HepG2 (cell line): ENCODE measurements around the gene SNAP23. TPM values are rescaled to one million over a fixed set of nuclear protein-coding genes. Genes with fewer than 3 reads are reported as not detected.

Source experiments
- ATAC-seq: fragments of 200-7000 bp; cut with Tn5 transposase; 3 replicates; pipeline ENCODE4 v1.9.1; 2020; ENCODE audit warnings: mild to moderate bottlenecking, moderate library complexity
- BruUV-seq: library from RNA; stranded (reverse); fragments of 400-500 nt; replicated peaks from 2 replicates; lab custom pipeline; 2021; lab: Mats Ljungman, UMichigan
- CTCF ChIA-PET: fragments of 300-600 bp; formaldehyde crosslinking; extraction: SDS; loops from one replicate; lab custom pipeline; 2021; ENCODE audit warnings: low total read pairs, inconsistent platforms, low intra/inter-chr PET ratio; lab: Yijun Ruan, JAX
- POLR2A ChIA-PET: fragments of 350-600 bp; sonication (Branson Sonifier 250); formaldehyde crosslinking; loops from one replicate; lab custom pipeline; 2020; ENCODE audit warnings: antibody characterized with exemption, inconsistent platforms; lab: Yijun Ruan, JAX
- DNase-seq: peaks from one replicate; pipeline ENCODE4 v3.0.0-alpha.2; 2015; ENCODE audit warnings: low spot score
- FAIRE-seq: peaks from 3 replicates; lab custom pipeline; 2011; peaks lifted over from hg19 to GRCh38; lab: Jason Lieb, UNC
- H2AFZ ChIP-seq: one replicate; pipeline ENCODE4 v1.6.1; 2011; ENCODE audit warnings: low read length, inconsistent platforms
- H3K27ac ChIP-seq: fragments of 300-600 bp; 3 replicates; pipeline ENCODE4 v1.8.0; 2011; ENCODE audit warnings: mixed run types, mild to moderate bottlenecking, mixed read lengths, low read length, inconsistent platforms; ENCODE audit not compliant: insufficient read depth; ENCODE audit errors: extremely low read length
- H3K27me3 ChIP-seq, 2 experiments: fragments of 200-600 bp in 1 of 2; 2 replicates in 1 of 2; 3 replicates in 1 of 2; pipeline versions ENCODE4 v1.6.0 to v1.8.0; 2011; ENCODE audit warnings: low read length in 2 of 2, mild to moderate bottlenecking in 2 of 2, moderate library complexity in 2 of 2, inconsistent platforms in 1 of 2; ENCODE audit not compliant: insufficient read depth in 2 of 2, control insufficient read depth in 1 of 2
- H3K36me3 ChIP-seq, 2 experiments: fragments of 200-600 bp in 1 of 2; replicated peaks in 1 of 2; 2 replicates in 1 of 2; 3 replicates in 1 of 2; pipeline versions ENCODE4 v1.5.1 to v1.8.0; 2011; ENCODE audit warnings: low read length in 2 of 2, inconsistent platforms in 1 of 2; ENCODE audit not compliant: insufficient read depth in 2 of 2, control insufficient read depth in 1 of 2
- H3K4me1 ChIP-seq: 2 replicates; pipeline ENCODE4 v1.5.1; 2012; ENCODE audit warnings: low read length, inconsistent platforms; ENCODE audit not compliant: insufficient read depth
- H3K4me2 ChIP-seq: 2 replicates; pipeline ENCODE4 v1.6.0; 2011; ENCODE audit warnings: low read depth, low read length, inconsistent platforms
- H3K4me3 ChIP-seq, 3 experiments: fragments of 200-600 bp in 1 of 3; sonication (generic), shearing (Covaris generic) in 1 of 3; replicated peaks in 1 of 3; 2 replicates each; pipeline ENCODE4 v1.5.1; 2011 to 2016; ENCODE audit warnings: low read length in 3 of 3, inconsistent platforms in 2 of 3, low read depth in 2 of 3, mild to moderate bottlenecking in 2 of 3, control low read depth in 1 of 3, mixed read lengths in 1 of 3; ENCODE audit not compliant: insufficient read depth in 1 of 3
- H3K79me2 ChIP-seq: one replicate; pipeline ENCODE4 v1.6.1; 2011; ENCODE audit warnings: low read length, inconsistent platforms; ENCODE audit not compliant: insufficient read depth
- H3K9ac ChIP-seq: 2 replicates; pipeline ENCODE4 v1.6.0; 2011; ENCODE audit warnings: mild to moderate bottlenecking, low read depth, low read length, inconsistent platforms; ENCODE audit not compliant: insufficient read depth
- H3K9me3 ChIP-seq: 2 replicates; pipeline ENCODE4 v1.5.1; 2012; ENCODE audit warnings: mild to moderate bottlenecking, low read length
- H4K20me1 ChIP-seq: 2 replicates; pipeline ENCODE4 v1.6.0; 2011; ENCODE audit warnings: inconsistent platforms, mild to moderate bottlenecking, low read length, moderate library complexity; ENCODE audit not compliant: insufficient read depth
- ATAD3A ChIP-seq: sonication (generic); formaldehyde crosslinking; IDR thresholded peaks from 2 replicates; pipeline ENCODE4 v1.4.0; 2020; ENCODE audit warnings: missing genetic modification reagents
- FOXJ3 ChIP-seq: sonication (generic); formaldehyde crosslinking; IDR thresholded peaks from 2 replicates; pipeline ENCODE4 v1.4.0; 2020; ENCODE audit warnings: missing genetic modification reagents, mild to moderate bottlenecking, borderline replicate concordance
- GPN1 ChIP-seq: sonication (generic); formaldehyde crosslinking; IDR thresholded peaks from 2 replicates; pipeline ENCODE4 v1.5.1; 2020; ENCODE audit warnings: missing genetic modification reagents, borderline replicate concordance
- HOXA9 ChIP-seq: sonication (generic); formaldehyde crosslinking; IDR thresholded peaks from 2 replicates; pipeline ENCODE4 v1.8.1; 2022; ENCODE audit warnings: missing genetic modification reagents, mild to moderate bottlenecking, moderate library complexity, borderline replicate concordance
- KIAA2018 ChIP-seq: sonication (generic); formaldehyde crosslinking; IDR thresholded peaks from 2 replicates; pipeline ENCODE4 v1.5.0; 2020; ENCODE audit warnings: mild to moderate bottlenecking, missing genetic modification reagents, borderline replicate concordance
- KLF16 ChIP-seq, 2 experiments: sonication (generic) in 1 of 2; formaldehyde crosslinking in 1 of 2; IDR thresholded peaks; 2 replicates each; pipeline versions ENCODE4 v1.6.1 to v1.8.0; 2016 to 2023; ENCODE audit warnings: missing genetic modification reagents in 2 of 2, missing compliant biosample characterization in 1 of 2
- SIN3A ChIP-seq: IDR thresholded peaks from 2 replicates; pipeline ENCODE4 v1.6.1; 2011; ENCODE audit warnings: low read depth, mild to moderate bottlenecking, control low read depth, low read length, borderline replicate concordance
- SIN3B ChIP-seq: fragments of 150-350 bp; IDR thresholded peaks from 2 replicates; pipeline ENCODE4 v1.6.1; 2014; ENCODE audit warnings: low read length
- TBX2 ChIP-seq: sonication (generic); formaldehyde crosslinking; IDR thresholded peaks from 2 replicates; pipeline ENCODE4 v1.5.0; 2020; ENCODE audit warnings: missing genetic modification reagents, mild to moderate bottlenecking, borderline replicate concordance
- ZMYM4 ChIP-seq: sonication (generic); formaldehyde crosslinking; IDR thresholded peaks from 2 replicates; pipeline ENCODE4 v1.8.1; 2023; ENCODE audit warnings: mild to moderate bottlenecking, missing genetic modification reagents
- ZNF496 ChIP-seq: sonication (generic); formaldehyde crosslinking; IDR thresholded peaks from 2 replicates; pipeline ENCODE4 v1.8.1; 2023; ENCODE audit warnings: mild to moderate bottlenecking, moderate library complexity, missing genetic modification reagents; ENCODE audit not compliant: insufficient replicate concordance
- ZNF574 ChIP-seq: sonication (generic); formaldehyde crosslinking; IDR thresholded peaks from 2 replicates; pipeline ENCODE4 v1.4.0; 2020; ENCODE audit warnings: missing genetic modification reagents
- ZNF619 ChIP-seq: sonication (generic); formaldehyde crosslinking; IDR thresholded peaks from 2 replicates; pipeline ENCODE4 v1.4.0; 2020; ENCODE audit warnings: mild to moderate bottlenecking, missing genetic modification reagents
- whole genome bisulfite sequencing: methylation state at CpG from one replicate; pipeline ENCODE4 v1.1.6; 2017; ENCODE audit warnings: low lambda C conversion rate; 5-methylcytosine and 5-hydroxymethylcytosine counted together
- in situ Hi-C: cut with HindIII; loops from 2 replicates; pipeline ENCODE4 v1.10.0; 2017; ENCODE audit warnings: low pct_unique_long_range_greater_than_20kb; ENCODE audit not compliant: extremely low pct_ligation_motif_present
- intact Hi-C: fragments of 100-400 bp; cut with micrococcal nuclease; formaldehyde crosslinking; loops from one replicate; pipeline ENCODE4 v1.10.0; 2022; ENCODE audit not compliant: unreplicated experiment
- polyA plus RNA-seq, 8 experiments: library from polyadenylated mRNA; depleted of rRNA in 3 of 8; stranded (reverse) in 7 of 8; unstranded in 1 of 8; fragments of >200 nt; fragmentation: Illumina TruSeq in 4 of 8; extraction: Trizol in 4 of 8; gene quantifications; 2 replicates each; pipeline versions ENCODE4 v1.2.1 to v1.2.3, GENCODE V29; 2011 to 2016; ENCODE audit warnings: low read depth in 4 of 8, missing spikeins in 1 of 8, mixed read lengths in 1 of 8; ENCODE audit not compliant: insufficient read depth in 1 of 8
- total RNA-seq, 5 experiments: library from RNA; depleted of rRNA; stranded (reverse); fragments of >200 nt; fragmentation: Illumina TruSeq; extraction: Trizol; gene quantifications; 2 replicates each; pipeline ENCODE4 v1.2.3, GENCODE V29; 2016; ENCODE audit warnings: low read depth in 1 of 5

Gene SNAP23
- total and polyA plus RNA-seq, 2 of the 13 experiments (the other 11 are each of a cell fraction or from before 2014, with no cell fraction given): 37.0 to 101 TPM

GRCh38 chr15:42450425-42450790, 45.0 kb upstream of the SNAP23 start (continued):
- TF ChIP-seq KIAA2018 (CRISPR knock-in tag) (no peak), TBX2 (CRISPR knock-in tag) (no peak), ZNF496 (no peak)
- TF ChIP-seq, all 625 proteins: peak for 0

- Histone ChIP-seq H3K36me3 (peaks cover 8 to 29% of the 10 kb centered on the region in 2 experiments), H4K20me1 (no peaks in the 10 kb centered on the region), H3K27ac (no peak overlapping the region), H3K79me2 (no peaks in the 10 kb centered on the region), H3K27me3 (no peaks in the 10 kb centered on the region), H3K4me1 (no peaks in the 10 kb centered on the region), H3K9me3 (no peaks in the 10 kb centered on the region), H3K4me2 (no peak overlapping the region), H2AFZ (no peak overlapping the region), H3K9ac (no peak overlapping the region), H3K4me3 (no peak overlapping the region)
- WGBS: 98% methylated on average over 3 of the region's 3 CpGs
- in situ Hi-C loops: no loop called here
- no peak for ATAC-seq
- POLR2A ChIA-PET: no interaction called here
- no peak for FAIRE-seq
- CTCF ChIA-PET: no interaction called here
- BruUV-seq: no TSS peak
- intact Hi-C loops: no loop called here
- DNase-seq: no peak
- TF ChIP-seq KLF16 (CRISPR knock-in tag; IDR thresholded peaks at IDR 0.05) (no peak), ATAD3A (CRISPR knock-in tag) (no peak), SIN3B (no peak), GPN1 (no peak), ZMYM4 (CRISPR knock-in tag) (no peak), FOXJ3 (CRISPR knock-in tag) (no peak), HOXA9 (CRISPR knock-in tag) (no peak), SIN3A (no peak), ZNF574 (CRISPR knock-in tag) (no peak), ZNF619 (CRISPR knock-in tag) (no peak)
Observed at GRCh38 chr15:42453826-42454225, 41.6 kb upstream of the SNAP23 start.
